ENCODE results near the gene SLC49A3. TPM values are rescaled to one million over a fixed set of nuclear protein-coding genes. Genes with fewer than 3 reads are reported as not detected.
"Not testable (repeated sequence)": the region's sequence is repeated elsewhere in the genome, so short reads cannot be mapped to it uniquely, and the experiment has no call there.

The SLC49A3 gene
- total and polyA plus RNA-seq, 3 experiments from 2014 or later, result 0.52 to 1.1 (median 0.80) TPM

- H3K36me3 ChIP-seq (ENCODE audit: insufficient read depth, low read length), result no peaks in the 10 kb centered on the region
- ChIA-PET CTCF (no interaction called here), POLR2A (no interaction called here)
- no peaks in the 10 kb centered on the region for H3K27me3 ChIP-seq (ENCODE audit: insufficient read depth, low read length, poor library complexity, severe bottlenecking)
- Mint-ChIP-seq H3K27me3 (no peaks in the 10 kb centered on the region), H3K27ac (peak overlapping the region in 2 of 8 donors; percentile 22 to 26), H3K4me3 (peak overlapping the region in 5 of 7 donors; percentile 41 to 78 (median 56)), H3K4me1 (peaks cover 21 to 47% (median 36%) of the 10 kb centered on the region in 3 donors), H3K36me3 (peaks cover 0 to 5% (median 0%) of the 10 kb centered on the region in 3 donors), H3K9me3 (no peaks in the 10 kb centered on the region)
- H3K27ac ChIP-seq (ENCODE audit: low read depth, low read length), result no peak overlapping the region
- DNase-seq, result no peak
- no peak overlapping the region for H3K4me3 ChIP-seq (ENCODE audit: low read length)
- H3K9me3 ChIP-seq (ENCODE audit: low read length), result no peaks in the 10 kb centered on the region
- H3K4me1 ChIP-seq (ENCODE audit: insufficient read depth, low read length), result peaks cover 13% of the 10 kb centered on the region
Observed at GRCh38 chr4:707929-708630, 19.1 kb upstream of the SLC49A3 start.

GRCh38 chr4:706834-707598 is 18.1 kb upstream of the SLC49A3 start:
- H3K4me1 Mint-ChIP-seq, result peaks cover 21 to 42% (median 27%) of the 10 kb centered on the region in 3 donors
- Histone ChIP-seq H3K36me3 (ENCODE audit: insufficient read depth, low read length) (no peaks in the 10 kb centered on the region), H3K27me3 (ENCODE audit: insufficient read depth, low read length, poor library complexity, severe bottlenecking) (no peaks in the 10 kb centered on the region), H3K4me3 (ENCODE audit: low read length) (no peak overlapping the region), H3K4me1 (ENCODE audit: insufficient read depth, low read length) (peaks cover 13% of the 10 kb centered on the region), H3K27ac (ENCODE audit: low read depth, low read length) (peak overlapping the region; percentile 93), H3K9me3 (ENCODE audit: low read length) (no peaks in the 10 kb centered on the region)
- no peaks in the 10 kb centered on the region for H3K27me3 Mint-ChIP-seq
- H3K36me3 Mint-ChIP-seq, result peaks cover 0 to 5% (median 0%) of the 10 kb centered on the region in 3 donors
- ChIA-PET CTCF (no interaction called here), POLR2A (no interaction called here)
- DNase-seq, result peak in 1 of 5 donors; percentile 46
- H3K9me3 Mint-ChIP-seq, result no peaks in the 10 kb centered on the region
- H3K27ac Mint-ChIP-seq, result no peak overlapping the region
- H3K4me3 Mint-ChIP-seq, result peak overlapping the region in 1 of 7 donors; percentile 15

- H3K9me3 Mint-ChIP-seq; H3K36me3 ChIP-seq (ENCODE audit: insufficient read depth, low read length); H3K27me3 Mint-ChIP-seq; H3K36me3 Mint-ChIP-seq; H3K27me3 ChIP-seq (ENCODE audit: insufficient read depth, low read length, poor library complexity, severe bottlenecking); POLR2A ChIA-PET; H3K27ac Mint-ChIP-seq; CTCF ChIA-PET; H3K9me3 ChIP-seq (ENCODE audit: low read length); DNase-seq: not testable (repeated sequence)
- Histone ChIP-seq H3K4me3 (ENCODE audit: low read length) (peak overlapping the region; percentile 76), H3K27ac (ENCODE audit: low read depth, low read length) (peak overlapping the region; percentile 93), H3K4me1 (ENCODE audit: insufficient read depth, low read length) (peaks cover 13% of the 10 kb centered on the region)
- peak overlapping the region in 2 of 7 donors; percentile 41 to 61 for H3K4me3 Mint-ChIP-seq
- H3K4me1 Mint-ChIP-seq, result peaks cover 21 to 40% (median 26%) of the 10 kb centered on the region in 3 donors
Observed at GRCh38 chr4:706083-706633, 17.2 kb upstream of the SLC49A3 start.

GRCh38 chr4:705278-706082 is 16.5 kb upstream of the SLC49A3 start, which contains the start of gene PCGF3:
PCGF3 (plus strand) TSS chr4:705832; CDS start chr4:733681, 27,849 bp downstream.
- ChIA-PET POLR2A (no interaction called here), CTCF (no interaction called here)
- DNase-seq, result peak; percentile 91 to 97 (median 95)
- no peaks in the 10 kb centered on the region for H3K9me3 Mint-ChIP-seq
- H3K36me3 Mint-ChIP-seq, result peaks cover 0 to 4% (median 0%) of the 10 kb centered on the region in 3 donors
- Histone ChIP-seq H3K9me3 (ENCODE audit: low read length) (no peaks in the 10 kb centered on the region), H3K27ac (ENCODE audit: low read depth, low read length) (peak within 1 kb of the TSS; percentile 93), H3K27me3 (ENCODE audit: insufficient read depth, low read length, poor library complexity, severe bottlenecking) (no peaks in the 10 kb centered on the region), H3K4me1 (ENCODE audit: insufficient read depth, low read length) (peaks cover 13% of the 10 kb centered on the region), H3K36me3 (ENCODE audit: insufficient read depth, low read length) (no peaks in the 10 kb centered on the region), H3K4me3 (ENCODE audit: low read length) (peak within 1 kb of the TSS; percentile 76)
- H3K4me3 Mint-ChIP-seq, result peak within 1 kb of the TSS; percentile 78 to 90 (median 84)
- H3K27ac Mint-ChIP-seq, result peak within 1 kb of the TSS; percentile 15 to 93 (median 80)
- peaks cover 17 to 34% (median 21%) of the 10 kb centered on the region in 3 donors for H3K4me1 Mint-ChIP-seq
- H3K27me3 Mint-ChIP-seq, result no peaks in the 10 kb centered on the region

GRCh38 chr4:704971-705277 is 16.0 kb upstream of the SLC49A3 start:
- Histone ChIP-seq H3K4me3 (ENCODE audit: low read length) (peak overlapping the region; percentile 45), H3K9me3 (ENCODE audit: low read length) (no peaks in the 10 kb centered on the region), H3K36me3 (ENCODE audit: insufficient read depth, low read length) (no peaks in the 10 kb centered on the region), H3K27me3 (ENCODE audit: insufficient read depth, low read length, poor library complexity, severe bottlenecking) (no peaks in the 10 kb centered on the region), H3K4me1 (ENCODE audit: insufficient read depth, low read length) (peaks cover 13% of the 10 kb centered on the region), H3K27ac (ENCODE audit: low read depth, low read length) (peak overlapping the region; percentile 19)
- ChIA-PET POLR2A (no interaction called here), CTCF (no interaction called here)
- H3K4me3 Mint-ChIP-seq, result peak overlapping the region in 6 of 7 donors; percentile 78 to 88 (median 84)
- no peak for DNase-seq
- H3K9me3 Mint-ChIP-seq, result no peaks in the 10 kb centered on the region
- H3K4me1 Mint-ChIP-seq, result peaks cover 14 to 34% (median 21%) of the 10 kb centered on the region in 3 donors
- peak overlapping the region in 3 of 8 donors; percentile 68 to 93 (median 79) for H3K27ac Mint-ChIP-seq
- H3K27me3 Mint-ChIP-seq, result no peaks in the 10 kb centered on the region
- H3K36me3 Mint-ChIP-seq, result peaks cover 0 to 4% (median 0%) of the 10 kb centered on the region in 3 donors

GRCh38 chr4:704198-704891 is 15.4 kb upstream of the SLC49A3 start:
- no peaks in the 10 kb centered on the region for H3K27me3 Mint-ChIP-seq
- no peaks in the 10 kb centered on the region for H3K9me3 Mint-ChIP-seq
- H3K36me3 ChIP-seq (ENCODE audit: insufficient read depth, low read length), result no peaks in the 10 kb centered on the region
- H3K9me3 ChIP-seq (ENCODE audit: low read length), result no peaks in the 10 kb centered on the region
- H3K4me3 ChIP-seq (ENCODE audit: low read length), result no peak overlapping the region
- H3K27ac ChIP-seq (ENCODE audit: low read depth, low read length), result no peak overlapping the region
- ChIA-PET CTCF (no interaction called here), POLR2A (no interaction called here)
- no peak for DNase-seq
- H3K4me1 Mint-ChIP-seq, result peaks cover 11 to 32% (median 19%) of the 10 kb centered on the region in 3 donors
- H3K4me3 Mint-ChIP-seq, result peak overlapping the region in 4 of 7 donors; percentile 24 to 63 (median 38)
- H3K27me3 ChIP-seq (ENCODE audit: insufficient read depth, low read length, poor library complexity, severe bottlenecking), result no peaks in the 10 kb centered on the region
- H3K27ac Mint-ChIP-seq, result no peak overlapping the region
- H3K4me1 ChIP-seq (ENCODE audit: insufficient read depth, low read length), result peaks cover 13% of the 10 kb centered on the region
- H3K36me3 Mint-ChIP-seq, result peaks cover 0 to 3% (median 0%) of the 10 kb centered on the region in 3 donors

- Mint-ChIP-seq H3K4me3 (no peak overlapping the region), H3K27me3 (no peaks in the 10 kb centered on the region), H3K4me1 (peaks cover 6 to 30% (median 13%) of the 10 kb centered on the region in 3 donors), H3K9me3 (no peaks in the 10 kb centered on the region), H3K27ac (no peak overlapping the region), H3K36me3 (peaks cover 0 to 3% (median 0%) of the 10 kb centered on the region in 3 donors)
- peaks cover 13% of the 10 kb centered on the region for H3K4me1 ChIP-seq (ENCODE audit: insufficient read depth, low read length)
- no peak overlapping the region for H3K4me3 ChIP-seq (ENCODE audit: low read length)
- ChIA-PET POLR2A (no interaction called here), CTCF (no interaction called here)
- no peaks in the 10 kb centered on the region for H3K27me3 ChIP-seq (ENCODE audit: insufficient read depth, low read length, poor library complexity, severe bottlenecking)
- no peak for DNase-seq
- no peaks in the 10 kb centered on the region for H3K36me3 ChIP-seq (ENCODE audit: insufficient read depth, low read length)
- no peak overlapping the region for H3K27ac ChIP-seq (ENCODE audit: low read depth, low read length)
- H3K9me3 ChIP-seq (ENCODE audit: low read length), result no peaks in the 10 kb centered on the region
Observed at GRCh38 chr4:703336-704197, 14.6 kb upstream of the SLC49A3 start.
